Cerebellar cortex (tissue), 1 donor: Measurements from ENCODE around the gene IMMP2L.

ENCODE experiments used
- DNase-seq: peaks from one replicate; pipeline ENCODE4 v3.0.0-alpha.2; 2015; ENCODE audit warnings: low spot score

IMMP2L gene

DNA sequence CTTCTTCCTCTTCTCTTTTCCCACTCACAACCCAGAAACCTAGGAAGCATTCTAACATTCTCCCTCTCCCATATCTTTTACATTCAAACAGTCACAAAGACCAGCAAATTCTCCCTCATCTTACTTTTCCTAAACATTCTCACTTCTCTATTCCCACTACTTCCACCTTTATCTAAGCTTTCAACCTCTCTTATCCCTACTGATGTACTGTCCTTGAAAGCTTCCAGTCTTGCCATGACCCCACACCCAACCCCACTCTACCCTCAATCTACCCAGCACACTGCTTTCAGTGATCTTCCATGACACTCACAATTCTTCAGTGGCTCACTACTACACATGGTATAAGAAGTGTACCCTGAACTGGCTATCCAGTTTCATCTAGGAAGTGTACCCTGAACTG lies 5.3 kb downstream of the IMMP2L start:
- no peak for DNase-seq

DNA sequence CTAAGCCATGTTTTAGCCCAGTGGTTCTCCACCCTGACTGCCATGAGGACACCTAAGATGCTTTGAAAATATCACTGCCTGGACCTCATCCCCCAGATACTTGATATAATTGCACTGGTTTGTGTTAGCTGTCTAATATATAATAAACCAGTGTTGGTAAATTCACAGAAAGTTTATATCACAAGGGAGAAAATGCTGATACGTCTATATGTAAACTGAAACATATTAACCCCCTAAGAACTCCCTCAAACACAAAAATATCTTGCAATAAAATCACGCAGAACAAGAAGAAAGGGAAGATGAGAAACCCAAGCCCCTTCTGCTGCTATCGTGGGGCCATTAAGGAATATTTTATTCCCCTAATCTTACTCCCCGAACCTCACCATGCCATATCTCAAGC lies 8.2 kb downstream of the IMMP2L start:
- no peak for DNase-seq

DNA sequence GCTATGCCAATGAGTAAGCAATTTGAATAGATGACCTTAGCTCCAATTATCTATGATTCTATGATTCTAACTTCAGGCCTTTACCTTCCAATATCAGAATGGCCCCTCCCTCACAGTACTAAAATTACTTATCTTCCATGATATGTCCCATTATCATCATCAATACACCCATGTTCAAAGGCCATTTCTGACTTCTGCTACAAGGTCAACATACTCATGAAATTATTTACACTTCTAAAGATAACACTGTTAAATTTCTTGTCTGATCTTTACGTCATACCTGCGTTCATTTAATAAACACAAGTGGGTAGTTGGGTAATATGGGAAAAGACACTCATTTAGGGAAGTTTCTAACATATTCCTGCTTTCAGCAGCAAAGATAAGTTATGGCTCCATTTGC lies 21.2 kb downstream of the IMMP2L start:
- no peak for DNase-seq

- DNase-seq: no peak
Measured at GRCh38 chr7:111540199-111540815, 22.0 kb downstream of the IMMP2L start.

DNA sequence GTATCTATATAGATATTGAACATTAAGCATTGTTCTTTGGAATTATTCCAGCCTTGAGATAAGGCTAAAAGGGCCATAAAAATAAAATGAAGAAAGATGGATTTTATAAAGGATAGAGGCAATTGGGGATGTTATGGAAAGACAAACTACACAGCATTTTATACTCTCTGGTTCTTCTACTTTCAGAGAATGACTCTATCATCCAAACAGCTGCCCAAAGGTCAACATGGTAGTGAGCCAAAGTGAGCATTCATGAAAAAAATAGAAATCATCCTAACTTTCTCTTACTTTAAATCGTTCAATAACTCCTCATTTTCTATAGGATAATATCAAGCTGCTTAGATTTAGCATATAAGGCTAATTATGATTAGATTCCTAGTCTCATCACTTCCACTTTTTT lies 25.2 kb downstream of the IMMP2L start:
- DNase-seq: no peak

DNA sequence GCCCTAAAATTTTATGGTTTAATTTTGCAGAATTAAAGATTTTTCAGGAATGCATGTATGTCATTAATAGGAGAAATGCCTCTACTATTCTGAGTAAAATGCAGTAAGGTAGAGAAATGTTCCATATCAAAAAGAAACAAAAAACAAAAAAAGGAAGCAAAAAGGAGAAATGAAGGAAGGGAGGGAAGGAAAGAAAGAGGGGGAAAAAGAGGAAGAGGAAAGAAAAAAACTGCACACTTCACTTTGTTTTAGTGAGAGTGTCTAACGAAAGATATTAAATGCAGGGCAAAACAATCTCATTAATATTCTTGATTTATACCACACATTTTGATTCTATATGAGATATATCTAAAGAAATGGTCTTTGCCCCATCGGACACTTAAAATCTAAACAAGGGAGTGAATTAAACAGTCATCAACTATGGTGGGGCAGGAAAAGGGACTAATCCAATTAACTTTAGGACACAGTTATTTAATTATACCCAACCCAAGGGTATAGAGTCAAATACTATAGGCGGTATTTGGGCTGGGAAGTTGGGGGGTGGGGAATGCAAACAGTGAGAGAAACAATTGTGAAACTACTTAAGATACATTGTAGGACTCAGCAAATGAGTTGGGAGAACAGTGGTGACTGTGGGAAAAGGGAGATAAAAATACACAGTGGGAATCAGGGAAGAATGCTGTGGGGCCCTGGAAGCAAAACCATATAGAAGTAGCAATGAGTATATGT lies 27.0 kb downstream of the IMMP2L start:
- no peak for DNase-seq

DNA sequence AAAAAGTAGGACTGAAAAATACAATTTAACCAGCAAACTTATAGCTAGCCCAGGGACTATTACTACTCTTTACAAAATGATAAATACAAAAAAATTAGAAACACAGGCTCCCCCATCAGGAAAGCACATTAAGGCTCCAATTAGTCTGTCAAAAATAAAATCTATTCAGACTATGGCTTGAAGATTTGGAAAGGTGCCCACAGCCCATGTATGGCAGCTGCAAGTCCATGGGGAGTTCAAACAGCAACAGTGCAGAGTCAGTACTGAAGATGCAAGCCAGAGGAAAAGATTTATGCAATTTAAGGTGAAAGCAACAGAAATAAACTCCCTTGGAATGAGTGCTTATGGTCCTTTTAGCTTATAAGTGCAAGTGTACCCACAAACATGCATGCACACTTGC lies 29.7 kb downstream of the IMMP2L start:
- peak; percentile 0 for DNase-seq

DNA sequence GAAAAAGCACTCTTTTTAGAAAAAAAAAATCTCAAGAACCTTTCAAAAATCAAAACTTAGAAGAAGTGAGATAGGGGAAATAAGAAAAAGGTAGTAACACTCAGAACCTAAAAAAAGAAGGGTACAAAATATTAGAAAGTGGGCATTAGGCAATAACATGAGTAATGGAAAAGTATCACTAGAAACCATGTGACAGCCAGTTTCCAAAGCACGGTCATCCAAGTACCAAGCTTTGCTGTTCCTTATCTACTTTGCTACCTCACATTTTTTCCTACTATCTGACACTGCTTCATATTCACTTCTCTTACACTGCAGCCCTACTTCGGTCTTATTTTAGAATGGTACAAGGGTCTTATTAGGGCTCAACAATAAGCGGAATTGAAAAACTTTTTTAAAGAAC lies 30.3 kb downstream of the IMMP2L start:
- no peak for DNase-seq

- DNase-seq: no peak
Measured at GRCh38 chr7:111530356-111530668, 32.0 kb downstream of the IMMP2L start.

DNA sequence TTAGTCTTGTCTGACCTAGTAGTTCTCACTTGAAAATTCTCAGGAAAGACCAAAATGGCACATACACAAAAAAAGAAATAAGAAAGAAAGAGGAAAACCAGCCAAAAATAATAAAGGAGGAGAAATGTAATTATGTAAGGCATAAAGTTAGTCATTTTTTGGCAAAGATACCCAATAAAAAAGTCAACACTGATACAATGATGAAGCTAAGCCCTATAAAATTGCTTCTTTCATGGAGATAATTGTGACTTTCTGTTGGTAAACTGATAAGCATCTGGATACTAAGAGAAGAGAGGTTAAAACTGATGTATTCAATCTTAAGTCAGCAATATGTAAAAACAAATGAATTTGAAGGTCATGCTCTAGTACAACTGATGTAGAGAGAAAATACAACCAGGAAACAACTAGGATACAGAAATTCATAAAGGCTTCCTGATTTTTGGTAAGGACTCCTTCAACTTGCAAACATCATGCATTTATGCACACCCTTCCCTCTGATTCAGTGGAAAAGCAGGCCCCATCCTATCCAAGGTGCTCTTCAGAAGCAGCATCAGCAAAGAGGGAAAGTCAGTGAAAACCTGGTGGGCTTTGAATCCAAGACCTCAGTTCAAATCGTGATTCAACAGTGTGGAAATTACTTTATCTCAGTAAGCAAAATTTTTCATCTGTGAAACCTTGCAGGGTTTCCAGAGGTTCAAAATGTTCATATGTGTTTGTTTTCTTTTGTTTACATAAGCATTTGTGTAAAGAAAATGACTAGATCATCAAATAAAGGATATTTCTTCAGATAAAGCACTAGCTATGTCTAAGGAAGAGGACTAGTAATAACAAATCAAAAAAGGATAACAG lies 32.6 kb downstream of the IMMP2L start:
- no peak for DNase-seq

DNA sequence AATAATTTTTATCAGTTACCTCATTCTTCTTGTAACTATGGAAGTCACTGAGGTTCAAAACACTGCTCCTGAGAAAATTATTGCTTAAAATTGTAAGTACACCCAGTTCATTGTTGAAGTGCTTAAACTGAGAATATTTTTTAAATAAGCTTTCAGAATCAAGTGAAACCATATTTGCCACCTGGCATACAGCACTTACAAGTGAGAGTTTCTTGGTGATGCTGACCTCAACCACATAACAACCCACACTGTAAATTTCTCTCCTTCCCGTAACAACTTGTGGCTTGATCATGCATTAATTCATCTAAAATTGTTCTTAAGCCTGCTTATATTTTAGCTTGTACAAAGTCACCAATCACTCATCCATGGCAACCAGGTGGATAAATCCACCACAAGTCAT lies 34.0 kb downstream of the IMMP2L start:
- no peak for DNase-seq

- DNase-seq: no peak
Measured at GRCh38 chr7:111527545-111527944, 34.7 kb downstream of the IMMP2L start.

DNA sequence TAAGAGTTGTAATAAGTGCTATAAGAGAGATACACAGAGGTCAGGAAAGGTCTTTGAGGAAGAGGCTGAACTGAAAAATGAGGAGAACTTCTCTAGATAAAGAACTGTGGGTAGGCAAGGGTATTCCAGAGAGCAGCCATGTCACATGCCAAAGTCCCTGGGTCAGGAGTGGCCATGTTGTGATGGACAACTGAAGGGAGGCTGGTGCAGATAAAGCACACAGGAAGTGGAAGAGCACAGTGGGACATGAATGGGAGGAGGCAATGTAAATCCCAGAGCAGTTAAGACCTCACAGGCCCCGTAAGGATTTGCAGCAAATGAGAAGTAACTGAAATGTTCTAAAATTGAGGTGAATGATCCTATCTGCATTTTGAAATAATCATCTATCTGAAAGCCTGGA lies 37.2 kb downstream of the IMMP2L start:
- no peak for DNase-seq

DNA sequence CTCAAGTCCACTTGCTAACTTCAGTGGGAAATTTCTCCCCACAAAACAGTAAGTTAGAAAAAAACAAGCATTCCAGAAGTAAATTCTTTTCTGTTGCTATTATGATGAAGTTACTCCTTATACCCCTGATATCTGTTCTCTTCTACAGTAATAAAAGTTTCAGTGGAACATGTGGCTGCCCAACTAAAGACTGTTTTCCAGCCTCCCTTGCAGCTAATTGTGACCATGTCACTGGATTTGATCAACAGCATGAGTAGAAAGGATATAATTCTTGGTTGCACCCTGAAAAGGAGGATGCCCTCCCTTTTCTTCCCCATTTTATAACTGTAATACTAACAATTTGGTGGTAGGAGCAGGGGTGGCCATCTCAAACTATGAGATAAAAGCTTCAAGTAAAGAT lies 40.6 kb downstream of the IMMP2L start:
- no peak for DNase-seq

- DNase-seq: no peak
Measured at GRCh38 chr7:111518264-111518663, 44.0 kb downstream of the IMMP2L start.

DNA sequence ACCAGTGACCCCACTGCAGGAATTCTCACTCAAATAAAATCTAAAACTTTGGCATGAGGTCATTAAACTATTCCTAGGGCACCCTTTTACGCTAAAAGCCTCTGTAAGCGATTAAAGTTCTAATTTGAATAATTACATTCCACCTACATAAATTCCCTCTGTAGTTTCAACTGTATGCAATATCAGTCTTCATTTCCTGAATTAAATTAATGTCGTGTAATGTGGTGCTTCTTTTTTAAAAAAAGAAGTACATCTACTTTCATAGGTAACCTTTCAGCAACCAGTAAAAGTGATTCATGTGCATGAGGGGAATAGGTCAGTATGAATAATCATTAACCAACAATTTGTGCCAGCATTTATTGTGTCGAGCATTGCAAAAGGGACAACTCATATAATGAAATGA lies 44.7 kb downstream of the IMMP2L start:
- DNase-seq: no peak

- no peak for DNase-seq
Measured at GRCh38 chr7:111516612-111517011, 45.7 kb downstream of the IMMP2L start.

- no peak for DNase-seq
Measured at GRCh38 chr7:111513566-111513965, 48.7 kb downstream of the IMMP2L start.

DNA sequence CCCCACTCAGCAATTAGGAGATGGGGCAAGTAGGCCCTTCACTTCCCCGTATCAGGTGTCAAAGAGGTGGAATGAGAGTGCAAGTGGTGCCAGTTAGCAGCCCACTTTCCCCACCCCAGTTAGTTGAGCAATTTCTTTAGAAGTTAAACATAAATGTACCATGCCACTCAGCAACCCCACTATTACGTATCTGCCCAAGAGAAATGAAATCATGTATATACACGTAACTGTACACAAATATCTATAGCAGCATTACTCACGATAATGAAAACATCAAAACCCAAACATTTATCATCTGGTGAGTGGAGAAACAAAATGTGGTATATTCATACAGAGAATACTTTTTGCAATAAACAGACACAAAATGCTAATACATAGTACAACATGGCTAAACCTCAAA lies 50.4 kb downstream of the IMMP2L start:
- DNase-seq: no peak

- no peak for DNase-seq
Measured at GRCh38 chr7:111510584-111511378, 51.5 kb downstream of the IMMP2L start.

DNA sequence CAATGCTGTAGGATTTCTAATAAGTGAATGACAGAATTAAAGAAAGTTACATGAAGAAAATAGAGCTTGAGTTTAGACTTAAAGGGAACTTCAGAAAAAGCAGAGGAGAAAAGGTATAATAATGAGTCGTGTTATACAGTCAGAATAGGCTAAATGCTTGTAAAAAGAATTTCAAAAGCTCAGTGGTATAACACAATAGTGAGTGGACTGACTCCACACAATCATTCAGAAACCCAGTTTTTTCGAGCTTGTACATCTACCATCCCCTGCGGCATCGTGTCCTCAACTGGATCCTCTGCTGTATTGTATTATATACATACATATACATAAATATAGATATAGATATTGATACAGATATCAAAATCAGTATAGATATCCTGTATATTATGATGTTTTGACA lies 52.2 kb downstream of the IMMP2L start:
- DNase-seq: no peak

DNA sequence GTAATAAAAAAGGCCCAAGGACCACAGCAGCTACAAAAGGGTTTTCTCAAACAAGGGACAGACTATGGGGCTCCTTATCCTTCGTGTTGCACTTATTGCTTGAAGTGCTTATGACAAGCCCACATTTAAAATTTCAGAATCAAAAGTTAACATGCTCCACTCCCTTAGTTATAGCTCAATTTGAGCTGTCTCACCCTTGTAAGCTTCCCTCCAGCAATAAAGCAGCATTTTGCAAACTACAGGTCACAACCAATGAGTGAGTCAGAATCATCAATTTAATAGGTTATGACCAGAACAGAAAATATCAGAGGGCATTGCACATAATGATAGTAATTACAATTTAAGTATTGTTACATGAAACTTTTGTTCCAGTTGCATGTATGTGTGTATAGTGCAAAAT lies 53.0 kb downstream of the IMMP2L start:
- DNase-seq: no peak

DNA sequence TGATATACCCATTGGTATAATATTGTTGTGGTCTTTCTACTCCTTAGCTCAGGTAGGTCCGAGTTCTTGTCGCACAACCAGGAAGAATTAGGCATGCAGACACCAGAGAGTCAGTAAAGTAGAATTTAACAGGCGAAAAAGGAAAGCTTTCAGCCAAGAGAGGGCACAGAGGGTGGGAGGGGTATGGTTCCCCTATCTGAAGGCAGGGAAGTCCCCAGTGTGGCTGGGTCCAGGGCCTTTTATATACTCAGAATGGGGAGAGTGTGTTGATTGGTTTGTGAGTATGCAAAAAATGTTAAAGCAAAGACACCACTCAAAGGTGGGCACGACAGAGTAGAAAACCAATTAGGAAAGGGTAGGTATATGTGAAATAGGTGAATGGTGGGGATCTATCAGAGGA lies 53.9 kb downstream of the IMMP2L start:
- DNase-seq: no peak
